ENCODE measurements around the gene SRL. TPM values are rescaled to one million over a fixed set of nuclear protein-coding genes. Genes with fewer than 3 reads are reported as not detected.

Gene SRL
- total and polyA plus RNA-seq, 2 experiments from 2014 or later = not detected

- no peak for TF ChIP-seq ZNF462 (CRISPR knock-in tag; IDR thresholded peaks at IDR 0.05)
- no peak for TF ChIP-seq POLR2AphosphoS5 (IDR thresholded peaks at IDR 0.05; ENCODE audit: low read depth)
- TF ChIP-seq REST (IDR thresholded peaks at IDR 0.05; ENCODE audit: unreplicated experiment) = no peak
- TF ChIP-seq ETS1 (IDR thresholded peaks at IDR 0.05) = no peak
- TF ChIP-seq STAT1 (IDR thresholded peaks at IDR 0.05; ENCODE audit: unreplicated experiment) = no peak
- no peak for TF ChIP-seq CTCF (conservative IDR thresholded peaks at IDR 0.05; ENCODE audit: low read depth in 2 of 2)
- no peak for TF ChIP-seq EZH2 (IDR thresholded peaks at IDR 0.05; ENCODE audit: low read depth, unreplicated experiment)
- TF ChIP-seq ZNF114 (CRISPR knock-in tag; IDR thresholded peaks at IDR 0.05) = no peak
- no peak for TF ChIP-seq CREB1 (CRISPR knock-in tag; IDR thresholded peaks at IDR 0.05; ENCODE audit: low read depth)
- no peak for TF ChIP-seq EZH2phosphoT487 (IDR thresholded peaks at IDR 0.05; ENCODE audit: unreplicated experiment)
- TF ChIP-seq NANOG (IDR thresholded peaks at IDR 0.05; ENCODE audit: borderline replicate concordance) = no peak
- TF ChIP-seq JUNB (IDR thresholded peaks at IDR 0.05; ENCODE audit: unreplicated experiment) = no peak
- no peak for TF ChIP-seq ZNF331 (CRISPR knock-in tag; IDR thresholded peaks at IDR 0.05; ENCODE audit: low read depth)
- Histone ChIP-seq H3K27me3 (ENCODE audit: insufficient read depth) (peaks cover 2% of the 10 kb centered on the region; the same call in 1 of the 2 replicates), H3K36me3 (ENCODE audit: insufficient read depth) (no peaks in the 10 kb centered on the region), H3K4me2 (no peak overlapping the region), H4K20me1 (replicated peaks; ENCODE audit: insufficient read depth) (no peaks in the 10 kb centered on the region), H3F3A (replicated peaks; ENCODE audit: low read depth) (peaks cover 3% of the 10 kb centered on the region), H3K4me1 (ENCODE audit: insufficient read depth) (no peaks in the 10 kb centered on the region; the same call in 1 of the 2 replicates), H3K79me2 (replicated peaks; ENCODE audit: insufficient read depth) (no peaks in the 10 kb centered on the region), H3K27ac (ENCODE audit: low read depth) (no peak overlapping the region), H3K4me3 (no peak overlapping the region), H3K9me2 (ENCODE audit: insufficient read depth) (peaks cover 5% of the 10 kb centered on the region; the same call in 1 of the 2 replicates), H2AFZ (no peak overlapping the region)
- Mint-ChIP-seq H3K27me3 (ENCODE audit: insufficient read depth, low read depth, poor library complexity) (peaks cover 9% of the 10 kb centered on the region), H3K4me3 (no peak overlapping the region), H3K27ac (no peak overlapping the region), H3K9me3 (peaks cover 11% of the 10 kb centered on the region; the same call in 2 of the 3 replicates), H3K36me3 (ENCODE audit: low read depth) (no peaks in the 10 kb centered on the region), H3K4me1 (peaks cover 9% of the 10 kb centered on the region; the same call in 2 of the 3 replicates)
- DNase-seq (ENCODE audit: low spot score) = no peak
- no peak for ATAC-seq
Observed at GRCh38 chr16:4190086-4190485, 51.8 kb downstream of the SRL start.

Measured in GM23338 (cell line).